Measurements from ENCODE around the gene EFCAB6. TPM values are rescaled to one million over a fixed set of nuclear protein-coding genes. Genes with fewer than 3 reads are reported as not detected.

Gene EFCAB6
- total and polyA plus RNA-seq, 10 of the 15 experiments (the other 5 are each of a cell fraction or from before 2014, with no cell fraction given) = 0.05 to 0.42 (median 0.19) TPM

GRCh38 chr22:43814264-43814663 is 2.2 kb upstream of the EFCAB6 start:
- Histone ChIP-seq H3K4me1 (ENCODE audit: control insufficient read depth, insufficient read depth, low read length) (0 out of 2 replicates have a peak, but pooled peaks cover 4% of the 10 kb centered on the region), H3K79me2 (ENCODE audit: control insufficient read depth, insufficient read depth, low read length) (peaks cover 7% of the 10 kb centered on the region), H2AFZ (ENCODE audit: control insufficient read depth, low read depth, low read length) (no peak overlapping the region), H4K20me1 (ENCODE audit: control insufficient read depth, insufficient read depth) (no peaks in the 10 kb centered on the region), H3K36me3 (ENCODE audit: control insufficient read depth in 2 of 2, insufficient read depth in 2 of 2, low read length in 1 of 2) (no peaks in the 10 kb centered on the region), H3K4me2 (ENCODE audit: control insufficient read depth, insufficient read depth) (no peak overlapping the region; the same call in 1 of the 2 replicates), H3K27me3 (replicated peaks in 1 of 2; ENCODE audit: control insufficient read depth in 2 of 2, insufficient read depth in 2 of 2, low read length in 1 of 2) (no peaks in the 10 kb centered on the region), H3K9ac (ENCODE audit: control insufficient read depth, insufficient read depth, low read length) (no peak overlapping the region), H3K27ac (ENCODE audit: control insufficient read depth, insufficient read depth) (no peak overlapping the region), H3K9me3 (replicated peaks; ENCODE audit: control insufficient read depth, insufficient read depth, low read length) (no peaks in the 10 kb centered on the region), H3K4me3 (no peak overlapping the region)
- ATAC-seq (no peak), FAIRE-seq (no peak), DNase-seq (ENCODE audit: low read depth, low spot score) (no peak)
- RAD21 ChIA-PET (ENCODE audit: unreplicated experiment) = no interaction called here
- POLR2A ChIA-PET = no interaction called here
- CTCF ChIA-PET = interaction anchor here (0.7 kb wide), 1 partner anchor 539 kb away, joined by 4 read pairs; no protein-coding TSS in a partner anchor
- BruUV-seq (replicated peaks) = no TSS peak
- SMC1A ChIA-PET (ENCODE audit: uncharacterized antibody, unreplicated experiment) = no interaction called here
- intact Hi-C loops (cut with micrococcal nuclease; ENCODE audit: unreplicated experiment) (no loop called here), in situ Hi-C loops (cut with MboI) (no loop called here)
- TF ChIP-seq ZNF274 (IDR thresholded peaks at IDR 0.05; ENCODE audit: insufficient read depth, insufficient read length) (no peak), ZBTB4 (CRISPR knock-in tag; IDR thresholded peaks at IDR 0.05) (no peak), ELK1 (IDR thresholded peaks at IDR 0.05; ENCODE audit: low read depth, low read length) (no peak), RB1 (IDR thresholded peaks at IDR 0.05; ENCODE audit: borderline replicate concordance) (no peak), MYB (IDR thresholded peaks at IDR 0.05; ENCODE audit: borderline replicate concordance, low read depth, low read length) (no peak), MTA3 (IDR thresholded peaks at IDR 0.05; ENCODE audit: borderline replicate concordance, low read length) (no peak), SUZ12 (IDR thresholded peaks at IDR 0.05; ENCODE audit: unreplicated experiment) (no peak), IKZF1 (conservative IDR thresholded peaks at IDR 0.05) (no peak)
- WGBS (ENCODE audit: insufficient coverage, insufficient replicate concordance, low lambda C conversion rate, missing lambda C conversion rate) = 95% methylated on average over 4 of the region's 5 CpGs

Data from GM12878 (cell line).